CD1c-positive myeloid dendritic cell (primary cell): ENCODE data around the gene PPP1R16B.
"Not testable (repeated sequence)": the region's sequence is repeated elsewhere in the genome, so short reads cannot be mapped to it uniquely, and the experiment has no call there.

ENCODE experiments used
- DNase-seq: peaks from one replicate; pipeline ENCODE4 v3.0.0-alpha.2; 2016; ENCODE audit errors: extremely low spot score

The PPP1R16B gene

GRCh38 chr20:38935285-38935684 is 129.8 kb downstream of the PPP1R16B start:
- DNase-seq, result peak; percentile 3

- DNase-seq, result no peak
These were observed 130.5 kb downstream of the PPP1R16B start for GRCh38 chr20:38935967-38936407.

- DNase-seq, result no peak
These were observed 131.5 kb downstream of the PPP1R16B start for GRCh38 chr20:38937000-38937399.

- DNase-seq, result no peak
These were observed 132.5 kb downstream of the PPP1R16B start for GRCh38 chr20:38937978-38938473.

- no peak for DNase-seq
These were observed 134.2 kb downstream of the PPP1R16B start for GRCh38 chr20:38939686-38940085.

GRCh38 chr20:38940644-38941043 is 135.1 kb downstream of the PPP1R16B start:
- DNase-seq, result no peak

- no peak for DNase-seq
These were observed 136.4 kb downstream of the PPP1R16B start for GRCh38 chr20:38941726-38942389.

GRCh38 chr20:38945012-38945411 is 139.5 kb downstream of the PPP1R16B start:
- no peak for DNase-seq

- DNase-seq, result no peak
These were observed 141.3 kb downstream of the PPP1R16B start for GRCh38 chr20:38946836-38947235.

GRCh38 chr20:38947931-38948362 is 142.4 kb downstream of the PPP1R16B start:
- DNase-seq, result no peak

GRCh38 chr20:38950254-38950653 is 144.8 kb downstream of the PPP1R16B start:
- DNase-seq, result no peak

- DNase-seq, result no peak
These were observed 146.1 kb downstream of the PPP1R16B start for GRCh38 chr20:38951611-38952010.

- no peak for DNase-seq
These were observed 146.7 kb downstream of the PPP1R16B start for GRCh38 chr20:38952153-38952552.

GRCh38 chr20:38953630-38954340 is 148.3 kb downstream of the PPP1R16B start:
- DNase-seq, result no peak

- DNase-seq, result no peak
These were observed 151.9 kb downstream of the PPP1R16B start for GRCh38 chr20:38957235-38957876.

GRCh38 chr20:38957915-38958485 is 152.5 kb downstream of the PPP1R16B start:
- no peak for DNase-seq

- DNase-seq, result not testable (repeated sequence)
These were observed 154.7 kb downstream of the PPP1R16B start for GRCh38 chr20:38960187-38960687.

GRCh38 chr20:38961530-38962043 is 156.1 kb downstream of the PPP1R16B start:
- DNase-seq, result no peak

GRCh38 chr20:38962044-38962927 is 156.8 kb downstream of the PPP1R16B start, which contains the start of gene DHX35:
Gene DHX35 (plus strand): TSS chr20:38962344. CDS start chr20:38962368, 24 bp downstream.
- peak; percentile 99 for DNase-seq

- DNase-seq, result peak; percentile 46
These were observed 157.5 kb downstream of the PPP1R16B start for GRCh38 chr20:38962928-38963401.
